C4-2B (cell line): Measurements from ENCODE around the gene GCFC2.

Experiments
- H3K27ac ChIP-seq: fragments of 450-650 bp; 2 replicates; pipeline ENCODE4 v1.5.1; 2017
- CTCF ChIP-seq: fragments of 450-650 bp; conservative IDR thresholded peaks from 2 replicates; pipeline ENCODE4 v1.5.1; 2017; ENCODE audit warnings: mild to moderate bottlenecking
- ZFX ChIP-seq: fragments of 450-650 bp; IDR thresholded peaks from 2 replicates; pipeline ENCODE4 v1.6.1; 2017

Gene GCFC2

GRCh38 chr2:75729861-75730260, 19.1 kb upstream of the GCFC2 start:
- TF ChIP-seq ZFX: no peak
- peak; percentile 57 for TF ChIP-seq CTCF
- H3K27ac ChIP-seq: no peak overlapping the region

- no peak for TF ChIP-seq CTCF
- no peak for TF ChIP-seq ZFX
- H3K27ac ChIP-seq: no peak overlapping the region
Measured at GRCh38 chr2:75728614-75729419, 18.1 kb upstream of the GCFC2 start.

GRCh38 chr2:75722687-75723086, 12.0 kb upstream of the GCFC2 start:
- H3K27ac ChIP-seq: no peak overlapping the region
- no peak for TF ChIP-seq ZFX
- no peak for TF ChIP-seq CTCF

GRCh38 chr2:75720525-75720924, 9.8 kb upstream of the GCFC2 start:
- H3K27ac ChIP-seq: no peak overlapping the region
- TF ChIP-seq CTCF (no peak), ZFX (no peak)

GRCh38 chr2:75719616-75720015, 8.9 kb upstream of the GCFC2 start:
- TF ChIP-seq CTCF: no peak
- no peak for TF ChIP-seq ZFX
- no peak overlapping the region for H3K27ac ChIP-seq

- H3K27ac ChIP-seq: no peak overlapping the region
- TF ChIP-seq ZFX: no peak
- TF ChIP-seq CTCF: peak; percentile 14; the same call in 1 of the 2 replicates
Measured at GRCh38 chr2:75716406-75716805, 5.7 kb upstream of the GCFC2 start.

GRCh38 chr2:75711590-75711989, 875 bp upstream of the GCFC2 start:
- peak overlapping the region; percentile 83 for H3K27ac ChIP-seq

- TF ChIP-seq ZFX (no peak), CTCF (no peak)
- H3K27ac ChIP-seq: peak overlapping the region; percentile 83
Measured at GRCh38 chr2:75710220-75710576, 517 bp downstream of the GCFC2 start.
